GM06990 (cell line): Measurements from ENCODE around the gene TNIP2.

ENCODE experiments used
- DNase-seq: peaks from one replicate; pipeline ENCODE4 v3.0.0-alpha.2; 2011; ENCODE audit not compliant: insufficient read length; ENCODE audit errors: extremely low read depth
- H3K27me3 ChIP-seq: replicated peaks from 2 replicates; pipeline ENCODE4 v1.6.0; 2011; ENCODE audit warnings: low read length; ENCODE audit not compliant: control insufficient read depth, insufficient read depth
- H3K36me3 ChIP-seq: 2 replicates; pipeline ENCODE4 v1.5.1; 2011; ENCODE audit warnings: low read length; ENCODE audit not compliant: control insufficient read depth, insufficient read depth
- H3K4me3 ChIP-seq: replicated peaks from 2 replicates; pipeline ENCODE4 v1.5.1; 2011; ENCODE audit warnings: low read depth, mild to moderate bottlenecking, control low read depth, low read length
- TF ChIP-seq, protein P1 (sequence below): IDR thresholded peaks from 2 replicates; pipeline ENCODE4 v1.5.1; 2011; ENCODE audit warnings: low read length, control low read depth, mild to moderate bottlenecking, inconsistent platforms; ENCODE audit not compliant: insufficient read depth, poor library complexity, severe bottlenecking

Gene TNIP2

DNA sequence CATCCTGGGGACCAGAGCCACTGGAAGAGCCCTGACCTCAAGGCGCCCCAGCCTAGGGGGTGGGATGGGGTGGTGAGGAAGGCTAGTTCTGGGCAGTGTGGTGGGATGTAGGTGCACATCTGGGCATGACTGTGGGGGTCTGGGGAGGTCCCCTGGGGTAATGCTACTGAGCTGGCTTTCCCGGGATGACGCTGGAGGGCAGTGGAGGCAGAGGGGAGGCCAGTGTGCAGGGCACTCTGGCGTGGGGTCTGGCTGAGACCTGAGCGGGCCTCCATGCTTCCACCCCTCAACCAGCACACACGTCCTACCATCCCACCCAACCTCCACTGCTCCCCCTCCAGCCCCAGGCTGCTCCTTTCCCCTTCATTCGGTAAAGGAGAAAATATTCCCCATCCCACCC, 32.0 kb upstream of the TNIP2 start:
- H3K27me3 ChIP-seq = no peaks in the 10 kb centered on the region
- no peak overlapping the region for H3K4me3 ChIP-seq
- TF ChIP-seq, protein P1, sequence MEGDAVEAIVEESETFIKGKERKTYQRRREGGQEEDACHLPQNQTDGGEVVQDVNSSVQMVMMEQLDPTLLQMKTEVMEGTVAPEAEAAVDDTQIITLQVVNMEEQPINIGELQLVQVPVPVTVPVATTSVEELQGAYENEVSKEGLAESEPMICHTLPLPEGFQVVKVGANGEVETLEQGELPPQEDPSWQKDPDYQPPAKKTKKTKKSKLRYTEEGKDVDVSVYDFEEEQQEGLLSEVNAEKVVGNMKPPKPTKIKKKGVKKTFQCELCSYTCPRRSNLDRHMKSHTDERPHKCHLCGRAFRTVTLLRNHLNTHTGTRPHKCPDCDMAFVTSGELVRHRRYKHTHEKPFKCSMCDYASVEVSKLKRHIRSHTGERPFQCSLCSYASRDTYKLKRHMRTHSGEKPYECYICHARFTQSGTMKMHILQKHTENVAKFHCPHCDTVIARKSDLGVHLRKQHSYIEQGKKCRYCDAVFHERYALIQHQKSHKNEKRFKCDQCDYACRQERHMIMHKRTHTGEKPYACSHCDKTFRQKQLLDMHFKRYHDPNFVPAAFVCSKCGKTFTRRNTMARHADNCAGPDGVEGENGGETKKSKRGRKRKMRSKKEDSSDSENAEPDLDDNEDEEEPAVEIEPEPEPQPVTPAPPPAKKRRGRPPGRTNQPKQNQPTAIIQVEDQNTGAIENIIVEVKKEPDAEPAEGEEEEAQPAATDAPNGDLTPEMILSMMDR = no peak
- DNase-seq = peak; percentile 18
- no peaks in the 10 kb centered on the region for H3K36me3 ChIP-seq

DNA sequence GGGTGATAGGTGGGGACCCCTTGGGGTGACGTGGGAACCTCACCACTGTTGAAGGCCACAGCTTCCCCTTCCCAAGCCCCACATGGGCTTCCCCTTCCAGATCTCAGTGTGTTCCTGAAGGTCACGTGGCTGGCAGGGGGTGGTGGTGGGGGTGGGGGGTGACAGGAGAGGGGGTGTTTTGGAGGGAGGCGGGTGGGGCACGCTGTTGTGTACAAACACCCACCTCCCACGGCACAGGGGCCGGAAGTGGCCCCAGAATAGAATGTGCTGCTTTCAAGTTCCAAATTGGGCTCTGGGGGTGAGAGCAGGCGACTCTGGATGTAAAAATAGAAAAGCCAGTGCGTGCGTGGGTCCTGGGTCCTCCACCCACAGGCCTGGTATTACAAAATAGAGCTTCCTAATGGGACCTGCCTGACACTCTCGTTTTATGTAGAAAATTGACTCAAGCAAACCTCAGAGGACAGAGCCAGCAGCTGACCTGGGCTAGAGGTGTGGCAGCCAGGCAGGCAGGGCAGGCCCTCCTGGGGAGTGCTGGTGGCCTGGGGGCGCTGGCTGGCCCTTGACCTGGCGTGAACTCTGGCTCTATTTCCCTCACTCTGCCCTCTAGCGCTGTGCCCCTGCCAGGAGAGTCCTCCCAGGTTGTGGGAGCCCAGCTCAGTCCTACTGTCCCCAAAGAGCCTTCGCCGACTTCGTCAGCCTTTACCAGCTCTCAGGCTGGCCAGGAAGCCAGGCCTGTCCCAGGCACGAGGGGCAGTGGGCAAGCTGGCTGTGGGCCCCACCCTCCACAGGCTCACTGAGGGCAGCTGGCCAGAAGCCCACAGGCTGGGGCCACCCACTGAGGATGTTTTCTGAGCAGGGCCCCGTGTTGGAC, 31.3 kb upstream of the TNIP2 start:
- no peak overlapping the region for H3K4me3 ChIP-seq
- H3K27me3 ChIP-seq = no peaks in the 10 kb centered on the region
- DNase-seq = peak; percentile 83
- TF ChIP-seq, protein P1 = peak; percentile 32
- H3K36me3 ChIP-seq = no peaks in the 10 kb centered on the region

DNA sequence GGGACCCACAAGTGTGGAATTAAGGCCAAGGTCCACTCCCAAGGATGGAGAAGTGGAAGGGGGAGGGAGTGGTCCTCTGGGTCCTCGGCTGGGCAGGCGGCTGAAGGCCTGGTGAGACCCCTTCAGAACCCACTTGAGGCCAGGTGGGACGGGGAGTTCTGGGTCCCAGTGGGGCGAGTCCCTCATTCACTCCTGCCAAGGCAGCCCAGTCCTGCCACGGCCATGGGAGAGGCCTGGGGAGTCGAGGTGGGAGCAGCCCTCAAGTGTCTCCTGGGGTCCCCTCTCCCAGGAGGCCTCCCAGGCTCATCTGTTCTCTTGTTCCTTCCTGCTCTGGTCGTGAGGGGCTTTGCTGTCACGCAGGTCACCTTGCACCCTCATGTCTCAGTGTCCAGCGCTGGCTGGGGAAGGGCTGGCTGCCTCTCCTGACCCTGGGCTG, 30.7 kb upstream of the TNIP2 start:
- DNase-seq = no peak
- Histone ChIP-seq H3K36me3 (no peaks in the 10 kb centered on the region), H3K27me3 (no peaks in the 10 kb centered on the region), H3K4me3 (no peak overlapping the region)
- TF ChIP-seq, protein P1 = no peak

DNA sequence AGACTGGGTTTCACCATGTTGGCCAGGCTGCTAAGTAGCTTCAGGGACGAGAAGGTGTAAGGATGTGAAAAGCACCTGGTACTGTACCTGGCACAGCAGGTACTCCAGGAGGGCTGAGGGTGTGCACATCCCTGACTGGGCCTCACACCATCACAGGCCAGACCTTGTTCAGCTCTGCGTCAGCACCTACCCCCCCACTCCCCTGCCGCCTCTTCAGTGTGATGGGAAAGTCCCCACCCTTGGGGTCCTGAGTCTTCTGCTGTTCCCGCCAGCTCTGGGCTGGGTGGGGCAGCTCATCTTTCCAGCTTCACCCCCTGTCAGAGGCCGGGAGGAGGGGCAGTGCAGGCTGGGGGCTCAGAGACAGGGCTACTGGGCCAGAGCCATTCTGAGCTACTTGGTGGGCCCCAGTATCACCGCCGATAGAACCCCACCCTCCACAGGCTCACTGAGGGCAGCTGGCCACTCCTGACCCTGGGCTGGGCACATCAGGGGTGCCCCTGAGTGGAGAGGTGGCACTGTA, 30.1 kb upstream of the TNIP2 start:
- Histone ChIP-seq H3K4me3 (no peak overlapping the region), H3K36me3 (no peaks in the 10 kb centered on the region)
- TF ChIP-seq, protein P1 = no peak

DNA sequence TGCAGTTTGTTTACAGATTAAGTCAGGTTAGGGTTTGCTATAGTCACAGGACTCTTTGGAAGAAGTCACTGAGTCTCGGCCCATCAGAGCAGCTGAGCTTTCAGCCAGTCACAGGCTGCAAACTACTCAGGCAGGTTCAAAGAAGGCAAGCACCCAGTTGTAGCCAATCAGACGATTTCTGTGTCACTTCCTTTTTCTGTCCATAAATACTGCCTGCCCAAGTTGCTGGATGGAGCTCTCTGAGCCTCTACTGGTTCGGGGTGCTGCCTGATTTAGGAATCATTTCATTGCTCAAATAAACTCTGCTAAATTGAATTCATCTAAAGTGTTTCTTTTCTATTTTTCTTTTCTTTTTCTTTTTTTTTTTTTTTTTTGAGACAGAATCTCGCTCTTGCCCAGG, 29.5 kb upstream of the TNIP2 start:
- DNase-seq = peak; percentile 44
- Histone ChIP-seq H3K4me3 (no peak overlapping the region), H3K27me3 (no peaks in the 10 kb centered on the region), H3K36me3 (no peaks in the 10 kb centered on the region)
- TF ChIP-seq, protein P1 = no peak

More for the DNA sequence above, 30.1 kb upstream of the TNIP2 start:
- H3K27me3 ChIP-seq = no peaks in the 10 kb centered on the region
- DNase-seq = peak; percentile 78
